ENCODE results near the gene RALGAPA2. TPM values are rescaled to one million over a fixed set of nuclear protein-coding genes. Genes with fewer than 3 reads are reported as not detected.

Gene RALGAPA2
- total and polyA plus RNA-seq, 10 donors: 1.2 to 55.2 (median 29.4) TPM

- DNase-seq: no peak
- intact Hi-C loops (cut with DNase I; ENCODE audit: low total_unique reads): no loop called here
- Histone ChIP-seq H3K4me3 (no peak overlapping the region), H3K4me1 (peaks cover 0 to 12% (median 2%) of the 10 kb centered on the region in 6 donors), H3K27me3 (replicated peaks in 1 of 7) (no peaks in the 10 kb centered on the region), H3K9me3 (no peaks in the 10 kb centered on the region), H3K27ac (no peak overlapping the region), H3K36me3 (peaks cover 0 to 77% (median 20%) of the 10 kb centered on the region in 6 donors)
- 95 to 98% (median 96%) methylated on average over 4 of the region's 4 CpGs for WGBS, 5 donors
- TF ChIP-seq POLR2AphosphoS5 (IDR thresholded peaks at IDR 0.05): no peak
- TF ChIP-seq POLR2A (IDR thresholded peaks at IDR 0.05): no peak
- no peak for TF ChIP-seq CTCF (IDR thresholded peaks at IDR 0.05 in 8 of 11, conservative IDR thresholded peaks at IDR 0.05 in 3 of 11)
These were observed 108.1 kb downstream of the RALGAPA2 start for GRCh38 chr20:20604357-20604756.

GRCh38 chr20:20603339-20603990 is 109.0 kb downstream of the RALGAPA2 start:
- TF ChIP-seq POLR2AphosphoS5 (IDR thresholded peaks at IDR 0.05) (no peak), CTCF (IDR thresholded peaks at IDR 0.05 in 8 of 11, conservative IDR thresholded peaks at IDR 0.05 in 3 of 11) (no peak)
- peaks cover 0 to 79% (median 23%) of the 10 kb centered on the region in 6 donors for H3K36me3 ChIP-seq
- H3K4me1 ChIP-seq: peaks cover 0 to 12% (median 2%) of the 10 kb centered on the region in 6 donors
- H3K9me3 ChIP-seq: no peaks in the 10 kb centered on the region
- 57 to 80% (median 69%) methylated on average over 5 of the region's 5 CpGs for WGBS, 5 donors
- intact Hi-C loops (cut with DNase I; ENCODE audit: low total_unique reads): no loop called here
- H3K27ac ChIP-seq: peak overlapping the region in 3 of 8 donors; percentile 29 to 56 (median 40)
- no peaks in the 10 kb centered on the region for H3K27me3 ChIP-seq (replicated peaks in 1 of 7)
- peak; percentile 78 for DNase-seq
- no peak overlapping the region for H3K4me3 ChIP-seq

DNA sequence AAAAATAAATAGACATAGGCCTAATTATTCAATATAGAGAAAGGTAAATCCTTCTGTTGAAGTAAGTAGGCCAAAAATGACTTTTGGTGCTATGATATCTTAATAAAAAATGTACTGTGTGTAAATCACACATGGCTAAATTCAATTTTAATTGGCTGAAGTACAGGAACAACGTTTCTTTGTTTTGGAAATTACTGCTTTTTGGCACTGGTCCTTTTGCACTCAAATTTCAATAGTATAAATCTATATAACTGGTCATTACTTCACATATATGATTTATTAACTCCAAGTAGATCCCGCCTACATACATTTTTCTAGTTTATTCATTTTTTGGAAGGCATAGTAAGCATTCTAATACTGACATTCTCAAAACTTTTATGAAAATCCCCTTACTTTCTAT is 114.5 kb downstream of the RALGAPA2 start:
- peaks cover 0 to 85% (median 20%) of the 10 kb centered on the region in 6 donors for H3K36me3 ChIP-seq
- TF ChIP-seq POLR2A (IDR thresholded peaks at IDR 0.05): no peak
- TF ChIP-seq POLR2AphosphoS5 (IDR thresholded peaks at IDR 0.05): no peak
- no peak for TF ChIP-seq CTCF (IDR thresholded peaks at IDR 0.05 in 8 of 11, conservative IDR thresholded peaks at IDR 0.05 in 3 of 11)

GRCh38 chr20:20594171-20594530 is 118.3 kb downstream of the RALGAPA2 start:
- no peak overlapping the region for H3K4me3 ChIP-seq
- intact Hi-C loops (cut with DNase I; ENCODE audit: low total_unique reads): no loop called here
- no peaks in the 10 kb centered on the region for H3K4me1 ChIP-seq
- no peaks in the 10 kb centered on the region for H3K27me3 ChIP-seq (replicated peaks in 1 of 7)
- TF ChIP-seq CTCF (IDR thresholded peaks at IDR 0.05 in 8 of 11, conservative IDR thresholded peaks at IDR 0.05 in 3 of 11): peak in 2 of 11 experiments; percentile 2 to 12
- no peak for TF ChIP-seq POLR2AphosphoS5 (IDR thresholded peaks at IDR 0.05)
- no peak for TF ChIP-seq POLR2A (IDR thresholded peaks at IDR 0.05)
- no peaks in the 10 kb centered on the region for H3K9me3 ChIP-seq
- no peak overlapping the region for H3K27ac ChIP-seq
- no peak for DNase-seq
- peaks cover 0 to 79% (median 15%) of the 10 kb centered on the region in 6 donors for H3K36me3 ChIP-seq
- WGBS, 5 donors: 47 to 56% (median 54%) methylated on average over 1 of the region's 1 CpG

More for the DNA sequence above, 114.5 kb downstream of the RALGAPA2 start:
- no peak for DNase-seq
- Histone ChIP-seq H3K27me3 (replicated peaks in 1 of 7) (no peaks in the 10 kb centered on the region), H3K4me1 (peaks cover 0 to 4% (median 0%) of the 10 kb centered on the region in 6 donors), H3K4me3 (no peak overlapping the region), H3K9me3 (no peaks in the 10 kb centered on the region), H3K27ac (no peak overlapping the region)
- intact Hi-C loops (cut with DNase I; ENCODE audit: low total_unique reads): no loop called here
- 87 to 93% (median 91%) methylated on average over 2 of the region's 2 CpGs for WGBS, 5 donors

Data from spleen (tissue), 11 donors.